Activated CD8-positive, alpha-beta T cell treated with anti-CD3 and anti-CD28 coated beads, Interleukin-2, amount 10 ng/mL, durations not matched to agents 7 days and 5 days (primary cell): ENCODE results near the gene GRID1. TPM values are rescaled to one million over a fixed set of nuclear protein-coding genes. Genes with fewer than 3 reads are reported as not detected.

ENCODE experiments used
- ATAC-seq: fragments of 150-1000 bp; cut with Tn5 transposase; one replicate; pipeline ENCODE4 v1.10.0; 2021; ENCODE audit warnings: moderate library complexity
- CTCF ChIA-PET: fragments of 350-600 bp; sonication (Branson Sonifier 250); formaldehyde crosslinking; loops from one replicate; lab custom pipeline; 2021; ENCODE audit warnings: antibody characterized with exemption; lab: Charles Lee
- POLR2A ChIA-PET: fragments of 350-600 bp; sonication (Branson Sonifier 250); formaldehyde crosslinking; loops from one replicate; lab custom pipeline; 2021; ENCODE audit warnings: antibody characterized with exemption; lab: Charles Lee
- DNase-seq: peaks from one replicate; pipeline ENCODE4 v3.0.0-alpha.2; 2020
- H3K27ac Mint-ChIP-seq: one replicate; pipeline ENCODE4 v1.8.0; 2021; ENCODE audit warnings: mild to moderate bottlenecking, mixed read lengths
- H3K27me3 Mint-ChIP-seq: one replicate; pipeline ENCODE4 v1.8.0; 2021; ENCODE audit warnings: low read depth, mixed read lengths
- H3K36me3 Mint-ChIP-seq: one replicate; pipeline ENCODE4 v1.8.0; 2021; ENCODE audit warnings: low read depth, mixed read lengths
- H3K4me1 Mint-ChIP-seq: one replicate; pipeline ENCODE4 v1.8.0; 2021; ENCODE audit warnings: low read depth, mixed read lengths
- H3K4me3 Mint-ChIP-seq: one replicate; pipeline ENCODE4 v1.8.0; 2021; ENCODE audit warnings: mild to moderate bottlenecking, mixed read lengths
- H3K9me3 Mint-ChIP-seq: one replicate; pipeline ENCODE4 v1.8.0; 2022; ENCODE audit warnings: mixed read lengths; ENCODE audit not compliant: insufficient read depth
- total RNA-seq, 2 experiments: library from RNA; stranded (reverse); gene quantifications; one replicate each; pipeline ENCODE4 v1.2.3, GENCODE V29; 2021

GRID1 gene
- total RNA-seq, 2 experiments from 2014 or later, result not detected

DNA sequence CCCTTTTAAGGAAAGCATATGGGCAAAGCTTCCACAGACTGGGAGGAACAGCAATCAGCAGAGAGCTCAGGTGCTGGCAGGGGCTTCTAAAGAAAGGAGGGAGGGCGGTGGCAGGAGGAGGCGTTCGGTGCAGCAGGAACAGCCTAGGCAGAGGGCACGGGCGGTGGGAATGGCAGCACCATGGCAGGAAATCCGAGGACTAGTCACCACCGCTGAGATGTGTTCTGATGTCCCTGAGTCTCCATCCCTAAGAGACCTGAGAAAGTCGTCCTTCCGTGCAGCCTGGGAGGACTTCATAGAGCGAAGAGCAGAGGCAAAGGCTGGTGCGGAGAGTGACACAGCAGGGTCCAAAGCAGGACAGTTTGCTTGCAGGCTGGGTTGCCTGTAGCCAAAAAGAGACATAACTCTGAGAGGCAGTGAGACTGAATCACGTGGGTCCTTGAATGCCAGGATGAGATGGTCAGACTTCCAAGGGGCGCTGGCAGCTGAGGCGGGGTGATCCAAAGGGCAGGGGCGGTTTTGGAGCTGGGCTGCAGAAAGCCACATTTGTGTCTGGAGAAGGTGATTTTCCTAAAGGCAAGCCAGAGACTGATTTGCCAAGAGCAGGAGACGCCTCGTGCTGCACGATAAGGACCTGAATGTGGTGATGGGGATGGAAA lies 35.8 kb upstream of the GRID1 start:
- Mint-ChIP-seq H3K4me1 (peaks cover 29% of the 10 kb centered on the region), H3K36me3 (peaks cover 4% of the 10 kb centered on the region), H3K27ac (no peak overlapping the region), H3K27me3 (peaks cover 6% of the 10 kb centered on the region), H3K9me3 (no peaks in the 10 kb centered on the region), H3K4me3 (peak overlapping the region; percentile 89)
- DNase-seq (no peak), ATAC-seq (no peak)
- ChIA-PET CTCF (interaction anchor here (0.8 to 4.8 kb wide), 4 partner anchors 10 to 182 kb away, joined by 3 to 93 read pairs (median 34); no protein-coding TSS in a partner anchor), POLR2A (interaction anchor here (0.8 to 4.3 kb wide), 4 partner anchors 11 to 135 kb away, joined by 3 to 136 read pairs (median 10); partner anchors contain the start of gene WAPL)

DNA sequence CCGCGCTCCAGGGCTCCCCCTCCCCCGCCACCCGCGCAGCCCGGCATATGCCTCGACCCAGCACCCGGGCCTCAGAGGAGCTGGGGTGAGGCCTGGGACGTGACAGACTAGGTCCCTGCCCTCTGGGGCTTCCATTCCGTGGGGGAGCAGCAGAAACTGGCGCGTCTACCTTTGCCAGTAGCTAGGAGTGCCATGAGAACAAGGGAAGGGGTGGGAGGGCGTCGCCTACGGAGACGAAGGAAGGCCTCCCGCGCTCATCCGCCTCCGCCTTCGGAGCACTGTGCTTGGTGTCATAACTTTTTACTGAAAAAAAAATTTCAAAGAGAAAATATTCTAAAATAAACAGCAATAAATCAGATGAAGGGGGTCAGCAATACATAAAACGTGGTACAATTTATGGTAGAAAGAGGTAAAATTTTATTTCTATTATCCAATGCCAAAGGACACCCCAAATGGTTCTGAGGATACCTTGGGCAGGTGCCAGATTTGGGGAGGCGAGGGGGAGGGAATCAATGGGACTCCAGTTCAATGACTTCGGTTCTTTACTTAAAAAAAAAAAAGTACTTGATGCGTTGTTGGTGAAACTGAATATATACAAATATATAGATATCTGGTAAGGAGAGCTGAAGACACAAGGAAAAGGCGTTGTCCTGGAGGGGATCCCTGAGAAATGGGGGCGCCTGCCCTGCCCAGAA lies 35.1 kb upstream of the GRID1 start:
- H3K36me3 Mint-ChIP-seq, result peaks cover 4% of the 10 kb centered on the region
- H3K4me3 Mint-ChIP-seq, result peak overlapping the region; percentile 89
- H3K27ac Mint-ChIP-seq, result peak overlapping the region; percentile 92
- ChIA-PET POLR2A (interaction anchor here (0.5 to 4.3 kb wide), 11 partner anchors 8 to 308 kb away, joined by 3 to 136 read pairs (median 5); partner anchors contain the start of gene WAPL), CTCF (interaction anchor here (0.8 to 4.8 kb wide), 12 partner anchors 8 to 185 kb away, joined by 3 to 93 read pairs (median 12); no protein-coding TSS in a partner anchor)
- DNase-seq (peak; percentile 37), ATAC-seq (no peak)
- H3K27me3 Mint-ChIP-seq, result peaks cover 6% of the 10 kb centered on the region
- no peaks in the 10 kb centered on the region for H3K9me3 Mint-ChIP-seq
- H3K4me1 Mint-ChIP-seq, result peaks cover 29% of the 10 kb centered on the region

DNA sequence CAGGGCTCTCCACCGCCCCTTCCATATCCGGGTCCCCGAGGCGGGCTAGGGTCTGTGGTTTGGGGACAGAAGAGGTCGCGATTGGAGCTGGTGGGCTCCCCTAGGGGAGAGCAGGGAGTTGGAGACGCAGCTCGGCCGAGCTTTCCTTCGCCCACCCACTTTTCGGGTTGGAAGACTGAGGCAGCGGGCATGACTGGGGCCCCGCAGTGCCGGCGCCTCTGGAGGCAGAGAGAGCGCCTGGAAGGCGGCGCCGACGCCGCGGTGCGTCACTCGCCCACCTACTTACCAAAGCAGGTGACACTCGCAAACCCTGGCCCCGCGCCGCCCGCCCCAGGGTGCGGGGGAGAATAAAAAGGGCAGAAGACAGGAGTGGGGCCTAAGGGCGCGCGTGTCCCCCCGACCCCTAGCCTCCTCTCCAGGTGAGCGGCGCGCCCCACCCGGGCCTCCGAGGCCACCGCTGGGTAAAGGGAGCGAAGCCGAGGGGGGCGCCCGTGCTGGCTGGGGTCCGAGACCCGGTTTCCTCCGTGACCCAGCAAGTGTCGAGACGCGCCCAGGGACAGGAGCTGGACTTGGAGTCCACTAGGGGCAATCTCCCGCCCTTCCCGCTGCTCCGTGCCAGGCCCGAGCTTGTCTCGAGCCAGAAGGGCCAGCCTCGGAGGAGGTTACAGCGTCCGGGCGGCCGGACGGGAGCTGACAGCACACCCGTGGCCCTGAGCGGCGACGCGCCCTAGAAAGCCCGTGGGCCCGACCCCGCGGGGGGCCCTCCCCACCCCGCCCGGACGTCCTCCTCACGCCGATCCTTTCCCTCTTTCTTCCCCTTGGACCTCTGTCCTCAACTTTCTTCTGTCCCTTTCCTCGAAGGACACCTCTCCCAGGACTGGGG lies 34.4 kb upstream of the GRID1 start:
- peak; percentile 52 for ATAC-seq
- CTCF ChIA-PET, result interaction anchor here (0.8 to 4.8 kb wide), 36 partner anchors 8 to 311 kb away, joined by 3 to 93 read pairs (median 6); partner anchors contain the start of gene WAPL

DNA sequence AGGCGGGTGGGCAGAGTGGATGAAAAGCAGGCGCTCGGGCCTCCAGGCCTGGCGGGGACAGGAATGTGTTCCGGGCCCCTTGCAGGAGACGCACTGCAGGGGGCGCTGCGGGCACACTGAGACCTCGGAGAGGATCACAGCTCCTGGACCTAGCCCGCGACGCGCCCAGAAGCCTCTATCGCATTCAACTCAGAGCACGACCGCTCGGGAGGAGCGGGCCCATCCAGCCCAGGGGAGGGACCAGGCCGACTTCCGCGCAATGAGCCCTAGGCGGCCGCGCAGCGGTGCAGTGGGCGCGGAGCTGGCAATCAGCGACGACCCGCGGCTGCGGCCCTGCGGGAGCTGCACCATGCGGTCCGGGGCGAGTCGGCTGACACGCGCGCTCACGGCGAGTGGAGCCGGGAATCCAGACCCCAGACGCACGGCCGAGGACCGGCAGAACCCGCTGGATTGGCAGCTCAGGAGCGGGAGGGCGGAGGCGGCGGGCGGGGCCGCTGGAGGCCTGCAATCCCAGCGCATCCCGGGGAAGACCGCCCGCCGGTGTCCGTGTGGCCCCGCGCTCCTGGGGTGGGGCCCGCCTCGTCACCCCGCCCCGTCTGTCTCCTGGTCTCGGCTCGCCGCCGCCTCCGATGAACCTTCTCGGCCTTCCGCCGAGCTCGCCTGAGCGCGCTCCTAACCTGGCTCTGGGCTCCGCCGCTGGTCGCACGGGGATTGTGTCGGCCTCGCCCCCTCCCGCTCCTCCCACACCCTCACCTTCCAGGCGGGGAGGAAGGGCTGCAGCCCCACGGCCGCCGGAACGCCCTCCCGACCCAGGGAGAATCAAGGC lies 33.5 kb upstream of the GRID1 start:
- peaks cover 29% of the 10 kb centered on the region for H3K4me1 Mint-ChIP-seq
- ATAC-seq (peak; percentile 93), DNase-seq (peak; percentile 97)
- ChIA-PET POLR2A (interaction anchor here (0.6 to 4.3 kb wide), 23 partner anchors 8 to 312 kb away, joined by 3 to 136 read pairs (median 5); partner anchors contain the start of gene WAPL), CTCF (interaction anchor here (0.6 to 4.8 kb wide), 46 partner anchors 8 to 312 kb away, joined by 3 to 93 read pairs (median 5); partner anchors contain the start of gene WAPL)
- H3K9me3 Mint-ChIP-seq, result no peaks in the 10 kb centered on the region
- H3K27me3 Mint-ChIP-seq, result peaks cover 6% of the 10 kb centered on the region
- peak overlapping the region; percentile 89 for H3K4me3 Mint-ChIP-seq
- peak overlapping the region; percentile 92 for H3K27ac Mint-ChIP-seq
- peaks cover 4% of the 10 kb centered on the region for H3K36me3 Mint-ChIP-seq

More for the DNA sequence above, 34.4 kb upstream of the GRID1 start:
- POLR2A ChIA-PET, result interaction anchor here (0.6 to 4.3 kb wide), 24 partner anchors 8 to 311 kb away, joined by 3 to 136 read pairs (median 4); partner anchors contain the start of gene WAPL
- peaks cover 4% of the 10 kb centered on the region for H3K36me3 Mint-ChIP-seq
- H3K9me3 Mint-ChIP-seq, result no peaks in the 10 kb centered on the region
- DNase-seq, result peak; percentile 76
- H3K27me3 Mint-ChIP-seq, result peaks cover 6% of the 10 kb centered on the region
- peaks cover 29% of the 10 kb centered on the region for H3K4me1 Mint-ChIP-seq
- H3K4me3 Mint-ChIP-seq, result peak overlapping the region; percentile 89
- H3K27ac Mint-ChIP-seq, result peak overlapping the region; percentile 92

DNA sequence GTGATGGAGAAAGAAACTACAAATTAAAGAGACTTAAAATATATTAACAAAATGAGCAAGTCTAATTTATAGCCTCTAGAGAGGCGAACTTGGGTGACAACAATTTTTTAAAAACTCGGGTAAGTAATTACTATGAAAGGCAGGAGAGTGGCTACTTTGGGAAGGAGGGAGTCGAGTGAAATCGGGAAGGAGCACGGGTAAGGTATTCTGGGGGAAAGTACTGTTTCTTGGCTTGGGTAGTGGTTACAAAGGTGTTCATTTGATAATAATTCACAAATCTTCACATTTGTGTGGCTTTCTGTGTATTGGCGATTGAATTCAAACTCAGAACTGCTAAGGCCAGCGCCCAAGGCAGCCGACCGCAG lies 32.9 kb upstream of the GRID1 start:
- H3K4me1 Mint-ChIP-seq, result peaks cover 29% of the 10 kb centered on the region
- POLR2A ChIA-PET, result interaction anchor here (0.6 to 4.3 kb wide), 17 partner anchors 8 to 283 kb away, joined by 3 to 136 read pairs (median 6); partner anchors contain the start of gene WAPL
- peaks cover 4% of the 10 kb centered on the region for H3K36me3 Mint-ChIP-seq
- peak overlapping the region; percentile 84 for H3K27ac Mint-ChIP-seq
- DNase-seq (no peak), ATAC-seq (no peak)
- peaks cover 6% of the 10 kb centered on the region for H3K27me3 Mint-ChIP-seq
- CTCF ChIA-PET, result interaction anchor here (0.8 to 4.8 kb wide), 27 partner anchors 9 to 187 kb away, joined by 3 to 93 read pairs (median 7); partner anchors contain the start of gene WAPL
- peak overlapping the region; percentile 89 for H3K4me3 Mint-ChIP-seq
- no peaks in the 10 kb centered on the region for H3K9me3 Mint-ChIP-seq

DNA sequence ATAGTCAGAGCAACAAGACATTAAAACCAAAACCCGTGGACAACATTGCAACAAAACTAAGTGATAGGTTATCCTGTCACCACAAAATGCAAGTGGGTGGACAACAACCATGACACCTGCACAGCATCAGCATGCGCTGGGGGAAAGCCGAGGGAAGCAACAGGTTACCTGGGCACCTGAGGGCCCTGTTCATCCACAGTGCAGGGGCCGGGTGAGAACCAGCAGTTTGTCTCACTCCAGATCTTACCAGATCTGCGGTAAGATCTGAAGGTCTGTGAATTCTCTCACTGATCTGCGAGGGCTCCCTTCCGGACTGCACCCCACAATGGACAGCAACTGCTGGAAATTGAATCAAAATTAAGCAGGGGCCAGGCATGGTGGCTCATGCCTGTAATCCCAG lies 30.5 kb upstream of the GRID1 start:
- ChIA-PET CTCF (interaction anchor here (3.9 kb wide), 1 partner anchor 188 kb away, joined by 14 read pairs; no protein-coding TSS in a partner anchor), POLR2A (no interaction called here)
- no peaks in the 10 kb centered on the region for H3K9me3 Mint-ChIP-seq
- no peak for DNase-seq
- peaks cover 2% of the 10 kb centered on the region for H3K27me3 Mint-ChIP-seq
- H3K4me1 Mint-ChIP-seq, result peaks cover 16% of the 10 kb centered on the region
- ATAC-seq, result no peak
- no peak overlapping the region for H3K27ac Mint-ChIP-seq
- no peak overlapping the region for H3K4me3 Mint-ChIP-seq
- H3K36me3 Mint-ChIP-seq, result no peaks in the 10 kb centered on the region

DNA sequence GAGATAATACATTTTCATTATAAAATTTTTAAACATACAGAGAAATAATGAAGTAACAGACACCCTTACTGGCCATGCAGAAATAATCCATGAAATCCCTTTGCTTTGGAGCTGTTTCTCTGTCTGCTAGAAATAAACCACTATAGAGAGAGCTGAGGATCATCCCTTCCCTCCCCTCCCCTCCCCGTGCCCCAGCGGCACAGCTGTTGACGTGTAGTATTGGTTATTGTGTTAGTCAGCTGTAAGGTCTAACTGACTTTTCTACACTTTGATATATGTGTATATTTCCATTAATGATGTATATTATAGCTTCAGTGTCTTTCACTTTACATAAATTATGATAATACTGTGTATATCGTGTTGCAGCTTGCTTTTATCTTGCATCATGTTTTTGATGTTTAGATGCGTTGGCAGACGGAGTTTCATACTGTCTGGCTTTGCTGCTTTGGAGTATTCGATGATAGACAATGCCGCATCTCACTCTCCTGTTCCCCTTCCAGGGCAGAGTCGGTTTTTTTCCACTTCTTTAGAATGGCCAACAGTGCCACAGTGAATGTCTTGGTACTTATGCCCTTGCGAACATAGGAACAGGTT lies 27.4 kb upstream of the GRID1 start:
- Mint-ChIP-seq H3K36me3 (no peaks in the 10 kb centered on the region), H3K27ac (no peak overlapping the region), H3K4me3 (no peak overlapping the region), H3K9me3 (no peaks in the 10 kb centered on the region), H3K4me1 (peaks cover 3% of the 10 kb centered on the region), H3K27me3 (peaks cover 7% of the 10 kb centered on the region)
- ChIA-PET POLR2A (no interaction called here), CTCF (interaction anchor here (3.9 kb wide), 1 partner anchor 191 kb away, joined by 14 read pairs; no protein-coding TSS in a partner anchor)
- ATAC-seq, result no peak
- DNase-seq, result no peak

DNA sequence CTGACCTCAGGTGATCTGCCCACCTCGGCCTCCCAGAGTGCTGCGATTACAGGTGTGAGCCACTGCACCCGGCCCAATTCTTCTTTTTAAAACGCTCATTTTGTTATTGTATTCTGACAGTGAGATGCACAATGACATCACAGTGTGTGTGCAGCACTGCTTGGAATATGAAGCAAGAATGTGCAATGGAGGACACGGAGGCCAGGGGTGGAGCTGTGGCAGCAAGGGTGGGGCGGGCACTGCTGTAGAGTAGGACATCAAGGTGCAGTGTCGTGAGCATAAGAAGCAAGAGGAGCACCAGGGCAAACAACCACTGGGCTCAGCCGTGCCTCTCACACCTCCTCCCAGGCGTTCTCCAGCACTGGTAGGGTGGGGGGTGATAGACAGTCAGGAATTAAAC lies 26.8 kb upstream of the GRID1 start:
- Mint-ChIP-seq H3K27ac (no peak overlapping the region), H3K4me1 (peaks cover 3% of the 10 kb centered on the region), H3K36me3 (no peaks in the 10 kb centered on the region), H3K4me3 (no peak overlapping the region), H3K27me3 (peaks cover 8% of the 10 kb centered on the region), H3K9me3 (no peaks in the 10 kb centered on the region)
- ChIA-PET CTCF (interaction anchor here (3.9 kb wide), 1 partner anchor 192 kb away, joined by 14 read pairs; no protein-coding TSS in a partner anchor), POLR2A (no interaction called here)
- DNase-seq, result no peak
- ATAC-seq, result no peak

DNA sequence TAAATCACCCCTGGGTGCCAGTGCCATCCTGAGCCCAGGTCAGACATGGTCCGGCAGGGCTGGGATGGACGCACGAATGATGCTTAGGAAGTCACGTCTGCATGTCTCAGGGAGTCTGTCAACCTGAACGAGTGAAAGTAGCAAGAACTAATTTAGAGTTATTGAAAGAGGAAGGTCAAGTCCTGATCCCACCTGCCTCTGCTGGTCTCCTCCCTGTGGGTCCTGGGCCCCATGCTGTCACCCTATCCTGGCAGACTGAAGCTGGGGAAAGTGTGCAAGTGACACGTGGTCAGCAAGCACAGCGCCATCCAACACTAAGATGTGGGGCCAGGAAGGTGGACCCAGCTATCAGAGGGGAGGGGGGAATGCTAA lies 26.1 kb upstream of the GRID1 start:
- H3K4me1 Mint-ChIP-seq, result peaks cover 3% of the 10 kb centered on the region
- POLR2A ChIA-PET, result interaction anchor here (0.6 to 0.7 kb wide), 2 partner anchors 128 to 164 kb away, joined by 3 to 4 read pairs; no protein-coding TSS in a partner anchor
- H3K36me3 Mint-ChIP-seq, result no peaks in the 10 kb centered on the region
- H3K27ac Mint-ChIP-seq, result no peak overlapping the region
- CTCF ChIA-PET, result no interaction called here
- peaks cover 12% of the 10 kb centered on the region for H3K27me3 Mint-ChIP-seq
- no peak for DNase-seq
- no peak overlapping the region for H3K4me3 Mint-ChIP-seq
- no peaks in the 10 kb centered on the region for H3K9me3 Mint-ChIP-seq
- no peak for ATAC-seq
